Measurements from ENCODE around the gene ADRA2B.

DNA sequence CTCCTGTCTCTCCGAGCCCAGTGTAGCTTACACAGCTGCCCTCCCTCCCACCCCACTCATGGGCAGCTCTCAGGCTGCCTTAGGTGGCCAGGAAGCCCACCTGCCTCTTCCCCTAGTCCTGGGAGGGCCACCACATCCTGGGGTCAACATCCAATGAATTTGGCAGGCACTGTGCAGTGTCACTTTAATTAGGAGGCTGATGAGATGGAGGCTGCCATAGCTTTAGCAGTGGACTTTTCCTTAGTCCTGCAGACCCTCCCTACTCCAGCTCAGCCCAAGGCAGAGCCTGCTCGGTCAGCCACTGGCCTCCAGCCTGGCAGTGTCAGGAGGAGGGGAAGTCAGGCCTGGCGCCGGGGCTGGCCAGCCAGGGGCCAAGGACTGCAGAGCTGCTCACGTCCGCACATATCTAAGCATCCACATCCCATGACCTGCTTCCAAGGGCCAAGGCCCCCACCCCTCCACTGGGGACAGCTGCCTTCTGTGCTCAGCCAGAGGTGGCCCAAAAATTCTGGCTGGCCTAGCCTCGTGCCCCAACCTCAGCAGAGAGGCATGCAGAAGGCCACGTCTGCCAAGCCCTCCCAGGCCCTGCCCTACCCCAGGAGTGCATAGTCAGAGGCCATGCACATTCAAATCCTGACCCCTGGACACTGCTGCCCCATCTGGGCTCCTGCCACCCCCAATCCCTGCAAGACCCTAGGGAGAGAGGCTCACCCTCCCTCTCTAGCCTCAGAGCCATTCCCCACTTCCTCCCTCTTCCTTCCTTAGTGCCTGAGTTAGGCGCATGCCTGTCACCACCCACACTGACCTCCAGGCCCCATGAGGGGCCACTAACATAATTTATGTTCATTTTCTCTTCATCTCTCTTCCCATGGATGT is 33.1 kb downstream of the ADRA2B start:
- no peak for TF ChIP-seq YY1 (IDR thresholded peaks at IDR 0.05; ENCODE audit: insufficient read depth, insufficient read length)
- TF ChIP-seq ZNF274 (IDR thresholded peaks at IDR 0.05; ENCODE audit: low read depth, low read length): no peak
- TF ChIP-seq SUZ12 (IDR thresholded peaks at IDR 0.05; ENCODE audit: extremely low read depth, insufficient read depth, insufficient read length): no peak

Data from NT2/D1 (cell line).